HEK293T (cell line): ENCODE data around the gene CPEB4.

Source experiments
- CTCF ChIA-PET: fragments of 350-600 bp; formaldehyde crosslinking; extraction: SDS; loops from one replicate; lab custom pipeline; 2021; ENCODE audit warnings: antibody characterized with exemption, inconsistent platforms; lab: Yijun Ruan, JAX
- POLR2A ChIA-PET: fragments of 350-600 bp; formaldehyde crosslinking; extraction: SDS; loops from one replicate; lab custom pipeline; 2020; ENCODE audit warnings: antibody characterized with exemption, inconsistent platforms; lab: Yijun Ruan, JAX
- DNase-seq: peaks from one replicate; pipeline ENCODE4 v3.0.0; 2012; ENCODE audit warnings: mixed read lengths; ENCODE audit errors: extremely low spot score
- ARNT ChIP-seq: fragments of 450-650 bp; IDR thresholded peaks from 2 replicates; pipeline ENCODE4 v1.6.1; 2017; ENCODE audit warnings: mild to moderate bottlenecking
- BHLHE40 ChIP-seq: fragments of 450-650 bp; IDR thresholded peaks from 2 replicates; pipeline ENCODE4 v1.6.1; 2016; ENCODE audit warnings: mild to moderate bottlenecking, moderate library complexity, borderline replicate concordance
- ELF4 ChIP-seq: fragments of 450-650 bp; IDR thresholded peaks from 2 replicates; pipeline ENCODE4 v1.6.1; 2017; ENCODE audit warnings: antibody characterized with exemption
- FOXA1 ChIP-seq: fragments of 450-650 bp; IDR thresholded peaks from 2 replicates; pipeline ENCODE4 v1.6.1; 2016; ENCODE audit warnings: mild to moderate bottlenecking
- FOXK2 ChIP-seq: fragments of 450-650 bp; IDR thresholded peaks from 2 replicates; pipeline ENCODE4 v1.6.1; 2016; ENCODE audit warnings: mild to moderate bottlenecking
- FOXM1 ChIP-seq: fragments of 450-650 bp; IDR thresholded peaks from 2 replicates; pipeline ENCODE4 v1.6.1; 2017; ENCODE audit warnings: mild to moderate bottlenecking, borderline replicate concordance
- HDGF ChIP-seq: fragments of 450-650 bp; IDR thresholded peaks from 2 replicates; pipeline ENCODE4 v1.6.1; 2017; ENCODE audit warnings: antibody characterized with exemption, borderline replicate concordance
- LEF1 ChIP-seq: fragments of 450-650 bp; IDR thresholded peaks from 2 replicates; pipeline ENCODE4 v1.6.1; 2017; ENCODE audit warnings: mild to moderate bottlenecking, borderline replicate concordance
- NFRKB ChIP-seq: fragments of 450-650 bp; IDR thresholded peaks from 2 replicates; pipeline ENCODE4 v1.6.1; 2016; ENCODE audit warnings: mild to moderate bottlenecking, moderate library complexity
- PKNOX1 ChIP-seq: fragments of 450-650 bp; IDR thresholded peaks from 2 replicates; pipeline ENCODE4 v1.6.1; 2016
- SP1 ChIP-seq: fragments of 450-650 bp; IDR thresholded peaks from 2 replicates; pipeline ENCODE4 v1.6.1; 2017
- SUZ12 ChIP-seq: fragments of 450-650 bp; IDR thresholded peaks from 2 replicates; pipeline ENCODE4 v1.6.1; 2016; ENCODE audit warnings: mild to moderate bottlenecking
- TARDBP ChIP-seq: fragments of 450-650 bp; IDR thresholded peaks from 2 replicates; pipeline ENCODE4 v1.6.1; 2016

The CPEB4 gene

GRCh38 chr5:173904151-173904550, 16.0 kb downstream of the CPEB4 start:
- TF ChIP-seq FOXA1, result no peak
- ChIA-PET CTCF (interaction anchor here (1.0 kb wide), 1 partner anchor 11 kb away, joined by 3 read pairs; no protein-coding TSS in a partner anchor), POLR2A (no interaction called here)
- DNase-seq, result no peak

- TF ChIP-seq LEF1 (no peak), SUZ12 (no peak), PKNOX1 (no peak), FOXM1 (no peak), ELF4 (no peak), SP1 (no peak), FOXA1 (no peak), ARNT (no peak), BHLHE40 (no peak)
- no peak for DNase-seq
- POLR2A ChIA-PET, result no interaction called here
- CTCF ChIA-PET, result no interaction called here
These were observed 19.1 kb downstream of the CPEB4 start for GRCh38 chr5:173907284-173907683.

GRCh38 chr5:173907686-173908371, 19.7 kb downstream of the CPEB4 start:
- POLR2A ChIA-PET, result no interaction called here
- CTCF ChIA-PET, result interaction anchor here (0.6 kb wide), 1 partner anchor 40 kb away, joined by 3 read pairs; no protein-coding TSS in a partner anchor
- no peak for DNase-seq
- TF ChIP-seq FOXA1, result no peak
- TF ChIP-seq HDGF, result no peak
- no peak for TF ChIP-seq ELF4
- TF ChIP-seq FOXM1, result no peak
- no peak for TF ChIP-seq SUZ12
- TF ChIP-seq ARNT, result no peak
- no peak for TF ChIP-seq TARDBP
- no peak for TF ChIP-seq PKNOX1
- TF ChIP-seq LEF1, result no peak

- TF ChIP-seq TARDBP, result no peak
- no peak for TF ChIP-seq ARNT
- no peak for TF ChIP-seq FOXK2
- TF ChIP-seq ELF4, result no peak
- TF ChIP-seq SP1, result no peak
- no peak for TF ChIP-seq HDGF
- no peak for TF ChIP-seq PKNOX1
- TF ChIP-seq NFRKB, result no peak
- no peak for TF ChIP-seq BHLHE40
- POLR2A ChIA-PET, result no interaction called here
- CTCF ChIA-PET, result interaction anchor here (1.0 kb wide), 1 partner anchor 16 kb away, joined by 3 read pairs; no protein-coding TSS in a partner anchor
- DNase-seq, result no peak
These were observed 21.1 kb downstream of the CPEB4 start for GRCh38 chr5:173909199-173909598.

- CTCF ChIA-PET, result no interaction called here
- POLR2A ChIA-PET, result no interaction called here
- TF ChIP-seq ELF4, result no peak
- TF ChIP-seq NFRKB, result no peak
- TF ChIP-seq TARDBP, result no peak
- TF ChIP-seq HDGF, result no peak
- no peak for TF ChIP-seq LEF1
- no peak for TF ChIP-seq PKNOX1
- DNase-seq, result no peak
These were observed 22.1 kb downstream of the CPEB4 start for GRCh38 chr5:173910215-173910614.

- ChIA-PET CTCF (no interaction called here), POLR2A (interaction anchor here (0.7 to 0.9 kb wide), 2 partner anchors 18 to 24 kb away, joined by 3 read pairs; partner anchors contain the start of gene CPEB4)
- TF ChIP-seq FOXK2, result no peak
- TF ChIP-seq NFRKB, result no peak
- no peak for TF ChIP-seq PKNOX1
- TF ChIP-seq ELF4, result no peak
- no peak for TF ChIP-seq FOXA1
- no peak for DNase-seq
These were observed 23.5 kb downstream of the CPEB4 start for GRCh38 chr5:173911623-173912022.
